ENCODE data around the gene EFHD1. TPM values are rescaled to one million over a fixed set of nuclear protein-coding genes. Genes with fewer than 3 reads are reported as not detected.
A peak's percentile ranks its signal among the peaks of the same experiment; 100 is the strongest.

EFHD1 gene
- total and polyA plus RNA-seq, 2 of the 13 experiments (the other 11 are each of a cell fraction or from before 2014, with no cell fraction given): 0.09 TPM; not detected in 1

DNA sequence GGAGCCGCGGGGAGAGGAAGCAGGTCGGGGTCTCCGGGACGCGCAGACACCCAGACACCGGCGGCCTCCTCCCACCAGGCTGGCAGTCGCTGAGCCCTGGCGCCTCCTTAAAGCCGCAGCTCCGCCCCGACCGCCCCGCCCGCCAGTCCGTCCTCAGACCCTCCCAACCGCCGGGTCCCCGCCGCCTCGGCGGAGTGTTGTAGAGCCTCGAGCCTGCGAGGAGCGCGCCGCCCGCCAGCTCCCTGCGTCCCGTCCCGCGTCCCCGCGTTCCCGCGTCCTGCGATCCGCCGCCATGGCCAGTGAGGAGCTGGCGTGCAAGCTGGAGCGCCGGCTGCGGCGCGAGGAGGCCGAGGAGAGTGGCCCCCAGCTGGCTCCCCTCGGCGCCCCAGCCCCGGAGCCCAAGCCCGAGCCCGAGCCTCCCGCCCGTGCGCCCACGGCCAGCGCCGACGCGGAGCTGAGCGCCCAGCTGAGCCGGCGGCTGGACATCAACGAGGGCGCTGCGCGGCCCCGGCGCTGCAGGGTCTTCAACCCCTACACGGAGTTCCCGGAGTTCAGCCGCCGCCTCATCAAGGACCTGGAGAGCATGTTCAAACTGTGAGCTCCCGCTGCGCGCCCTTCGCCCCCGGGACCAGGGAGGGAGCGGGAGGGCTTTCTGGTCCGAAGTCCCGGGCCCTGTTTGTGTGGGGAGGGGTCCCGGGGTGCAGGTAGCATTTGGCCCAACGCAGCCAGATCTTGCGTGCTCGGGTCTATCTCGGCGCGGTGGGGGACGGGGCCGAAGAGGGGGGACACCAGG is at the start of gene EFHD1 (continued):
- no peak for TF ChIP-seq POLR2AphosphoS2 (IDR thresholded peaks at IDR 0.05; ENCODE audit: low read depth, low read length)
- no peak for TF ChIP-seq STAG1 (CRISPR knock-in tag; IDR thresholded peaks at IDR 0.05)
- no peak for TF ChIP-seq HNRNPH1 (optimal IDR thresholded peaks at IDR 0.05; ENCODE audit: low read depth, low read length)
- TF ChIP-seq REL (CRISPR knock-in tag; conservative IDR thresholded peaks at IDR 0.05): peak; percentile 88; the same call in 1 of the 2 replicates
- TF ChIP-seq NFATC3 (CRISPR knock-in tag; IDR thresholded peaks at IDR 0.05): peak; percentile 93
- TF ChIP-seq, protein P1, sequence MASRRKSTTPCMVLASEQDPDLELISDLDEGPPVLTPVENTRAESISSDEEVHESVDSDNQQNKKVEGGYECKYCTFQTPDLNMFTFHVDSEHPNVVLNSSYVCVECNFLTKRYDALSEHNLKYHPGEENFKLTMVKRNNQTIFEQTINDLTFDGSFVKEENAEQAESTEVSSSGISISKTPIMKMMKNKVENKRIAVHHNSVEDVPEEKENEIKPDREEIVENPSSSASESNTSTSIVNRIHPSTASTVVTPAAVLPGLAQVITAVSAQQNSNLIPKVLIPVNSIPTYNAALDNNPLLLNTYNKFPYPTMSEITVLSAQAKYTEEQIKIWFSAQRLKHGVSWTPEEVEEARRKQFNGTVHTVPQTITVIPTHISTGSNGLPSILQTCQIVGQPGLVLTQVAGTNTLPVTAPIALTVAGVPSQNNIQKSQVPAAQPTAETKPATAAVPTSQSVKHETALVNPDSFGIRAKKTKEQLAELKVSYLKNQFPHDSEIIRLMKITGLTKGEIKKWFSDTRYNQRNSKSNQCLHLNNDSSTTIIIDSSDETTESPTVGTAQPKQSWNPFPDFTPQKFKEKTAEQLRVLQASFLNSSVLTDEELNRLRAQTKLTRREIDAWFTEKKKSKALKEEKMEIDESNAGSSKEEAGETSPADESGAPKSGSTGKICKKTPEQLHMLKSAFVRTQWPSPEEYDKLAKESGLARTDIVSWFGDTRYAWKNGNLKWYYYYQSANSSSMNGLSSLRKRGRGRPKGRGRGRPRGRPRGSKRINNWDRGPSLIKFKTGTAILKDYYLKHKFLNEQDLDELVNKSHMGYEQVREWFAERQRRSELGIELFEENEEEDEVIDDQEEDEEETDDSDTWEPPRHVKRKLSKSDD (CRISPR knock-in tag; IDR thresholded peaks at IDR 0.05; ENCODE audit: low read depth): peak; percentile 86
- peak; percentile 92 for TF ChIP-seq TOPORS (CRISPR knock-in tag; IDR thresholded peaks at IDR 0.05)
- TF ChIP-seq ZSCAN25 (CRISPR knock-in tag; IDR thresholded peaks at IDR 0.05): peak; percentile 62; the same call in 1 of the 2 replicates
- TF ChIP-seq ZNF234 (CRISPR knock-in tag; conservative IDR thresholded peaks at IDR 0.05): peak; percentile 95
- peak; percentile 22; the same call in 1 of the 2 replicates for TF ChIP-seq ZBTB3 (CRISPR knock-in tag; IDR thresholded peaks at IDR 0.05; ENCODE audit: borderline replicate concordance, low read depth)
- TF ChIP-seq, protein P2, sequence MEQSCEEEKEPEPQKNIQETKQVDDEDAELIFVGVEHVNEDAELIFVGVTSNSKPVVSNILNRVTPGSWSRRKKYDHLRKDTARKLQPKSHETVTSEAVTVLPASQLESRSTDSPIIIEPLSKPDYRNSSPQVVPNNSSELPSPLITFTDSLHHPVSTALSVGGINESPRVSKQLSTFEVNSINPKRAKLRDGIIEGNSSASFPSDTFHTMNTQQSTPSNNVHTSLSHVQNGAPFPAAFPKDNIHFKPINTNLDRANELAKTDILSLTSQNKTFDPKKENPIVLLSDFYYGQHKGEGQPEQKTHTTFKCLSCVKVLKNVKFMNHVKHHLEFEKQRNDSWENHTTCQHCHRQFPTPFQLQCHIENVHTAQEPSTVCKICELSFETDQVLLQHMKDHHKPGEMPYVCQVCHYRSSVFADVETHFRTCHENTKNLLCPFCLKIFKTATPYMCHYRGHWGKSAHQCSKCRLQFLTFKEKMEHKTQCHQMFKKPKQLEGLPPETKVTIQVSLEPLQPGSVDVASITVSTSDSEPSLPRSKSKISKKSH (CRISPR knock-in tag; IDR thresholded peaks at IDR 0.05; ENCODE audit: borderline replicate concordance): 0 out of 2 replicates have a peak, but pooled peaks have one; percentile 43
- peak; percentile 70; the same call in 1 of the 2 replicates for TF ChIP-seq REPIN1 (CRISPR knock-in tag; IDR thresholded peaks at IDR 0.05; ENCODE audit: borderline replicate concordance, low read depth)
- TF ChIP-seq ZNF274 (CRISPR knock-in tag; IDR thresholded peaks at IDR 0.05): peak; percentile 98
- peak; percentile 98 for TF ChIP-seq IKZF4 (CRISPR knock-in tag; IDR thresholded peaks at IDR 0.05; ENCODE audit: borderline replicate concordance, low read depth, not compliant biosample characterization)
- TF ChIP-seq ZNF33B (CRISPR knock-in tag; IDR thresholded peaks at IDR 0.05): peak; percentile 99
- peak; percentile 94; the same call in 1 of the 2 replicates for TF ChIP-seq ZNF256 (CRISPR knock-in tag; conservative IDR thresholded peaks at IDR 0.05)
- peak; percentile 46; the same call in 1 of the 2 replicates for TF ChIP-seq MED1 (CRISPR knock-in tag; IDR thresholded peaks at IDR 0.05)
- TF ChIP-seq, protein P3, sequence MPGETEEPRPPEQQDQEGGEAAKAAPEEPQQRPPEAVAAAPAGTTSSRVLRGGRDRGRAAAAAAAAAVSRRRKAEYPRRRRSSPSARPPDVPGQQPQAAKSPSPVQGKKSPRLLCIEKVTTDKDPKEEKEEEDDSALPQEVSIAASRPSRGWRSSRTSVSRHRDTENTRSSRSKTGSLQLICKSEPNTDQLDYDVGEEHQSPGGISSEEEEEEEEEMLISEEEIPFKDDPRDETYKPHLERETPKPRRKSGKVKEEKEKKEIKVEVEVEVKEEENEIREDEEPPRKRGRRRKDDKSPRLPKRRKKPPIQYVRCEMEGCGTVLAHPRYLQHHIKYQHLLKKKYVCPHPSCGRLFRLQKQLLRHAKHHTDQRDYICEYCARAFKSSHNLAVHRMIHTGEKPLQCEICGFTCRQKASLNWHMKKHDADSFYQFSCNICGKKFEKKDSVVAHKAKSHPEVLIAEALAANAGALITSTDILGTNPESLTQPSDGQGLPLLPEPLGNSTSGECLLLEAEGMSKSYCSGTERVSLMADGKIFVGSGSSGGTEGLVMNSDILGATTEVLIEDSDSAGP (CRISPR knock-in tag; IDR thresholded peaks at IDR 0.05; ENCODE audit: borderline replicate concordance): peak; percentile 82; the same call in 1 of the 2 replicates
- TF ChIP-seq ZNF136 (CRISPR knock-in tag; IDR thresholded peaks at IDR 0.05; ENCODE audit: low read depth): 0 out of 2 replicates have a peak, but pooled peaks have one; percentile 46
- TF ChIP-seq ZMYM4 (CRISPR knock-in tag; IDR thresholded peaks at IDR 0.05): peak; percentile 52; the same call in 1 of the 2 replicates
- TF ChIP-seq, protein P4, sequence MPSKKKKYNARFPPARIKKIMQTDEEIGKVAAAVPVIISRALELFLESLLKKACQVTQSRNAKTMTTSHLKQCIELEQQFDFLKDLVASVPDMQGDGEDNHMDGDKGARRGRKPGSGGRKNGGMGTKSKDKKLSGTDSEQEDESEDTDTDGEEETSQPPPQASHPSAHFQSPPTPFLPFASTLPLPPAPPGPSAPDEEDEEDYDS (CRISPR knock-in tag; IDR thresholded peaks at IDR 0.05): 0 out of 2 replicates have a peak, but pooled peaks have one; percentile 15

Data from HepG2 (cell line).